Choroid plexus epithelial cell (primary cell): ENCODE measurements around the gene MARK2.

Experiments used
- DNase-seq: peaks from one replicate; pipeline ENCODE4 v3.0.0-alpha.2; 2010; ENCODE audit warnings: low read depth
- H3K4me3 ChIP-seq: 2 replicates; pipeline ENCODE4 v1.5.1; 2011; ENCODE audit warnings: low read depth, mild to moderate bottlenecking, control low read depth, low read length, moderate library complexity
- TF ChIP-seq, protein P1 (sequence below): conservative IDR thresholded peaks from 2 replicates; pipeline ENCODE4 v1.5.1; 2011; ENCODE audit warnings: low read depth, mild to moderate bottlenecking, control low read depth, inconsistent platforms, low read length, moderate library complexity

The MARK2 gene

GRCh38 chr11:63917692-63918506 is 79.0 kb downstream of the MARK2 start:
- H3K4me3 ChIP-seq, result peak overlapping the region; percentile 52
- peak; percentile 38 for DNase-seq
- TF ChIP-seq, protein P1, sequence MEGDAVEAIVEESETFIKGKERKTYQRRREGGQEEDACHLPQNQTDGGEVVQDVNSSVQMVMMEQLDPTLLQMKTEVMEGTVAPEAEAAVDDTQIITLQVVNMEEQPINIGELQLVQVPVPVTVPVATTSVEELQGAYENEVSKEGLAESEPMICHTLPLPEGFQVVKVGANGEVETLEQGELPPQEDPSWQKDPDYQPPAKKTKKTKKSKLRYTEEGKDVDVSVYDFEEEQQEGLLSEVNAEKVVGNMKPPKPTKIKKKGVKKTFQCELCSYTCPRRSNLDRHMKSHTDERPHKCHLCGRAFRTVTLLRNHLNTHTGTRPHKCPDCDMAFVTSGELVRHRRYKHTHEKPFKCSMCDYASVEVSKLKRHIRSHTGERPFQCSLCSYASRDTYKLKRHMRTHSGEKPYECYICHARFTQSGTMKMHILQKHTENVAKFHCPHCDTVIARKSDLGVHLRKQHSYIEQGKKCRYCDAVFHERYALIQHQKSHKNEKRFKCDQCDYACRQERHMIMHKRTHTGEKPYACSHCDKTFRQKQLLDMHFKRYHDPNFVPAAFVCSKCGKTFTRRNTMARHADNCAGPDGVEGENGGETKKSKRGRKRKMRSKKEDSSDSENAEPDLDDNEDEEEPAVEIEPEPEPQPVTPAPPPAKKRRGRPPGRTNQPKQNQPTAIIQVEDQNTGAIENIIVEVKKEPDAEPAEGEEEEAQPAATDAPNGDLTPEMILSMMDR, result no peak

DNA sequence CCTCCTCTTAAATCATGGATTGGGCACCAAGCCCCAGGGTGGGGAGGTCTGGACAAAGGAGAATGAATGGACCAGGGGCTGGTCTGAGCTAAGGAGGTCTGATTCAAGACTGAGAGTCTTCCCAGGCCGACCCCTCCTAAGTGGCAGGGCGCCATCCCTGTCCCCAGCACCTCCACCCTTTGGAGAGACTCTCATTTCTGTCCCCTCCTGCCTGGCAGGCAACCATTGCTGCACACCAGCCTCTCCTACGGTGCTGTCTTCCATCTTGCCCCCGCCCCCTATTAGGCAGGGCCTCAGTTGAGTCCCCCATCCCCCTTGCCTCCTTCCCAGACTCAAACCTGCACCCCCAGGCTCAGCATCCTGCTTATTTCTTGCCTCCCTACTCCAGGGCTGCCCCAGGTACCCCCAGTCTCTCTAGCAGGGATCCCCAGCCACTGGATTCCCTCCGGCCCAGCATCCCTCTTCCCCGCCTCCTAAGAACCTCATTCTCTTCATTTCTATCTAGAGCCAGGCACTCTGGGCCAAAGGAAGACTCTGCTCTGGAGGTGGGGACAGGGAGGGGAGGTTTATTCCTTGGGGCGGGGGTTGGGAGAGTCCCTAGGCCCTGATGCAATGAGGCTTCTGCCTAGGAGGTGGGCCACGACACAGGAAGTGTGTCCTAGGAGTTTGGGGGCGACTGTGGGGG is 79.7 kb downstream of the MARK2 start:
- no peak overlapping the region for H3K4me3 ChIP-seq

GRCh38 chr11:63919267-63920125 is 80.6 kb downstream of the MARK2 start:
- DNase-seq, result no peak
- H3K4me3 ChIP-seq, result peak overlapping the region; percentile 33

More for the DNA sequence above, 79.7 kb downstream of the MARK2 start:
- TF ChIP-seq, protein P1, result no peak
- peak; percentile 23 for DNase-seq

GRCh38 chr11:63920126-63920938 is 81.4 kb downstream of the MARK2 start:
- no peak for DNase-seq
- no peak overlapping the region for H3K4me3 ChIP-seq
- TF ChIP-seq, protein P1, result no peak

More at GRCh38 chr11:63919267-63920125, 80.6 kb downstream of the MARK2 start:
- TF ChIP-seq, protein P1, result no peak

- no peak overlapping the region for H3K4me3 ChIP-seq
- TF ChIP-seq, protein P1, result peak; percentile 64
- no peak for DNase-seq
These were observed 82.1 kb downstream of the MARK2 start for GRCh38 chr11:63920939-63921417.

- H3K4me3 ChIP-seq, result no peak overlapping the region
- TF ChIP-seq, protein P1, result no peak
- no peak for DNase-seq
These were observed 83.8 kb downstream of the MARK2 start for GRCh38 chr11:63922673-63923192.
